GM23248 (cell line): ENCODE results near the gene ANXA11.

Experiments
- EZH2 ChIP-seq: fragments of 200-600 bp; sonication (generic); IDR thresholded peaks from 2 replicates; pipeline ENCODE4 v1.6.1; 2018; ENCODE audit warnings: antibody characterized with exemption, mild to moderate bottlenecking; ENCODE audit not compliant: insufficient read depth, poor library complexity, severe bottlenecking
- EZH2phosphoT487 ChIP-seq: fragments of 200-600 bp; sonication (generic); IDR thresholded peaks from 2 replicates; pipeline ENCODE4 v1.6.1; 2018; ENCODE audit warnings: antibody characterized with exemption, moderate library complexity, mild to moderate bottlenecking, low read depth; ENCODE audit not compliant: insufficient read depth

DNA sequence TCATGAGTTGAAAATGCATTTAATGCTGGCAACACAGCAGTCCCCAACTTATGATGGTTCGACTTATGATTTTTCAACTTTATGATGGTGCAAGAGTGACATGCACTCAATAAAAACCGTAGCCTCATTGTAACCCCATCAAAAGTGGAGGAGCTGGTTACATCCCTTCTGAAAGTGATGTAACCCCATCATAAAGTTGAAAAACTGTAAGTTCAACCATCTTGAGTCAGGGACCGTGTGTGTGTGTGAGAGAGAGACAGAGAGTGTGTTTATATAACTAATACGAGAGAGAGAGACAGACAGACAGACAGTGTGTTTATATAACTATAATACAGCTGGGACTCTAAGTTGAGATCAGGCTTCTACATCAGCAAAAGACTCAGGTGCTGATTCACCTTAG, 21.0 kb downstream of the ANXA11 start:
- TF ChIP-seq EZH2 (no peak), EZH2phosphoT487 (no peak)
